ENCODE results near the gene ATG4A.

Gene ATG4A

DNA sequence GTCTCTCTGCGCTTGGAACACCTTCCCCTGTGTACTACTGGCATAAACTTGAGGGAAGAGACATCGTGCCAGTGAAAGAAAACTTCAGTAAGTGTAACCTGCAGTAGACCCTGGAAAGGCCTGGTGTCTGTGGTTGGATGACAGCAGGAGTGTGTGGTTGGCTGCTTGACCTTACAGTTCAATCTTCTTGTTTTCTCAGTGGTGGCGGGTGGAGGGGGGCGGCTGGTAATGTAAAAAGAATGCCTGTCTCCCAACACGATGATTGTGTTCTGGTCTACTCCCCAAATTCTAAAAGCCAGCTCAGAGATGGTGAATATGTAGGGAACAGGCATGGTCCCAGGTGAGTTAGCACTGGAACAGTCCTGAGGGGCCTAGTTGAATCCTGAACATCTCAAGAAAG is 18.8 kb upstream of the ATG4A start:
- H3K4me1 Mint-ChIP-seq: peaks cover 10% of the 10 kb centered on the region

DNA sequence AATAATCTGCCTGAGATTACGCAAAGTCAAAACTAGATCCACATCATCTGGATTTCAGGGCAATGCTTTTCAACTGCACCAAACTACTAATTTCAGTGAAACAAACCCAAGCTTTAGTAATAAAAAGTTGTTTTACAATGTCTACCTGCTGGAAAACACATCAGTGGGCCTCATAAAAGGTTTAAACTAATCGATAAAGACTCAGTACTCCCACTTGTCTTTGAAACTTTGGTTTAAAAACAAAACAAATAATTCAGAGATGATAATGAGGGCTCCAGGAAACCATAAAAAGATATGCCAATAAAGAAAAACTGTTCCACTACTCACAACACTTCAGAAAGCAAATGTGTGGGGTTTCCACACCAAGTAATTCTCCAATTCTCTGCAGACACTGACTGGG is 10.5 kb upstream of the ATG4A start:
- Mint-ChIP-seq H3K27ac (no peak overlapping the region), H3K27me3 (ENCODE audit: low read depth) (peaks cover 14% of the 10 kb centered on the region), H3K4me1 (no peaks in the 10 kb centered on the region), H3K36me3 (ENCODE audit: low read depth) (peaks cover 18% of the 10 kb centered on the region), H3K9me3 (no peaks in the 10 kb centered on the region), H3K4me3 (no peak overlapping the region)
- TF ChIP-seq, protein P1, sequence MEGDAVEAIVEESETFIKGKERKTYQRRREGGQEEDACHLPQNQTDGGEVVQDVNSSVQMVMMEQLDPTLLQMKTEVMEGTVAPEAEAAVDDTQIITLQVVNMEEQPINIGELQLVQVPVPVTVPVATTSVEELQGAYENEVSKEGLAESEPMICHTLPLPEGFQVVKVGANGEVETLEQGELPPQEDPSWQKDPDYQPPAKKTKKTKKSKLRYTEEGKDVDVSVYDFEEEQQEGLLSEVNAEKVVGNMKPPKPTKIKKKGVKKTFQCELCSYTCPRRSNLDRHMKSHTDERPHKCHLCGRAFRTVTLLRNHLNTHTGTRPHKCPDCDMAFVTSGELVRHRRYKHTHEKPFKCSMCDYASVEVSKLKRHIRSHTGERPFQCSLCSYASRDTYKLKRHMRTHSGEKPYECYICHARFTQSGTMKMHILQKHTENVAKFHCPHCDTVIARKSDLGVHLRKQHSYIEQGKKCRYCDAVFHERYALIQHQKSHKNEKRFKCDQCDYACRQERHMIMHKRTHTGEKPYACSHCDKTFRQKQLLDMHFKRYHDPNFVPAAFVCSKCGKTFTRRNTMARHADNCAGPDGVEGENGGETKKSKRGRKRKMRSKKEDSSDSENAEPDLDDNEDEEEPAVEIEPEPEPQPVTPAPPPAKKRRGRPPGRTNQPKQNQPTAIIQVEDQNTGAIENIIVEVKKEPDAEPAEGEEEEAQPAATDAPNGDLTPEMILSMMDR (IDR thresholded peaks at IDR 0.05; ENCODE audit: unreplicated experiment in 3 of 3): no peak

More for the DNA sequence above, 18.8 kb upstream of the ATG4A start:
- no peak overlapping the region for H3K27ac Mint-ChIP-seq
- H3K27me3 Mint-ChIP-seq (ENCODE audit: low read depth): peaks cover 54% of the 10 kb centered on the region
- no peaks in the 10 kb centered on the region for H3K36me3 Mint-ChIP-seq (ENCODE audit: low read depth)
- no peak overlapping the region for H3K4me3 Mint-ChIP-seq
- no peaks in the 10 kb centered on the region for H3K9me3 Mint-ChIP-seq
- TF ChIP-seq, protein P1 (IDR thresholded peaks at IDR 0.05; ENCODE audit: unreplicated experiment in 3 of 3): no peak

DNA sequence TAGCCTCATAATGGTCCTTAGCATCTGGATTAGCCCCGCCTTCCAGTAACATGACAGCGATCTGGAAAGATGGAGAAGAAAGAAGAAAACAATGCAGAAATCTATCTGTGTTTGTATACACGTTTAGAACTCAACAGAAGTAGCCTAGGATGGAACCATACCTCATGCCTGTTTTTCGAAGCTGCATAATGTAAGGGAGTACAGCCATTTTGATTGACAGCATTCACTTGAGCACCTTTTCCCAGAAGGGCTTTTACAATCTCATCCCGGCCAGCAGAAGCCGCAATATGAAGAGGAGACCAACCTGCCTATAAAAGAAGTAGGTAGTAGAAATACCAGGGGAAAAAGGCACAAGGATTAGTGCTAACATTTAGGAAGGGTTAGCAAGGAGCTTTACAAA is 3.8 kb upstream of the ATG4A start:
- TF ChIP-seq, protein P1 (IDR thresholded peaks at IDR 0.05; ENCODE audit: unreplicated experiment in 3 of 3): no peak
- Mint-ChIP-seq H3K4me1 (peaks cover 14% of the 10 kb centered on the region), H3K4me3 (peak overlapping the region in 2 of 3 experiments; percentile 10 to 12), H3K27me3 (ENCODE audit: low read depth) (no peaks in the 10 kb centered on the region), H3K36me3 (ENCODE audit: low read depth) (peaks cover 24% of the 10 kb centered on the region), H3K9me3 (no peaks in the 10 kb centered on the region), H3K27ac (no peak overlapping the region)

DNA sequence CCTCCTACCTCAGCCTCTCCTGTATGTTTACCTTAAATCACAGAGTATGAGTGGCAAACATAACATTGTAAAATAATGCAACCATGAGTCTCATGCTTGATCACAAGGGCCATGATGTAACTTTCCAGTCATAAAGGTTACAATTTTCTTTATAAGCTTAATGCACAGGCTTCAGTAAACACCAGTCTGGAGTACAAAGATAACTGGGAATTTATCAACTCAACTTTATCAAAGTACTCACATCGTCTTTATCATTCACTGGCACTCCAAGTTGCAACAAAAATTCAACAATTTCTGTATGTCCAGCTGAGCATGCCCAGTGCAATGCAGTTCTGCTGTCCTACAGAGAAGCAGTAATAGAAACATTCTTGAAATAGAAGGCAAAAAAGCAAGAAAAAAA is 3.1 kb upstream of the ATG4A start:
- TF ChIP-seq, protein P1 (IDR thresholded peaks at IDR 0.05; ENCODE audit: unreplicated experiment in 3 of 3): no peak
- no peaks in the 10 kb centered on the region for H3K27me3 Mint-ChIP-seq (ENCODE audit: low read depth)
- peaks cover 24% of the 10 kb centered on the region for H3K36me3 Mint-ChIP-seq (ENCODE audit: low read depth)
- H3K4me1 Mint-ChIP-seq: peaks cover 14% of the 10 kb centered on the region
- H3K9me3 Mint-ChIP-seq: no peaks in the 10 kb centered on the region
- H3K27ac Mint-ChIP-seq: peak overlapping the region; percentile 70 to 75 (median 74)
- H3K4me3 Mint-ChIP-seq: peak overlapping the region; percentile 66 to 81 (median 77)

DNA sequence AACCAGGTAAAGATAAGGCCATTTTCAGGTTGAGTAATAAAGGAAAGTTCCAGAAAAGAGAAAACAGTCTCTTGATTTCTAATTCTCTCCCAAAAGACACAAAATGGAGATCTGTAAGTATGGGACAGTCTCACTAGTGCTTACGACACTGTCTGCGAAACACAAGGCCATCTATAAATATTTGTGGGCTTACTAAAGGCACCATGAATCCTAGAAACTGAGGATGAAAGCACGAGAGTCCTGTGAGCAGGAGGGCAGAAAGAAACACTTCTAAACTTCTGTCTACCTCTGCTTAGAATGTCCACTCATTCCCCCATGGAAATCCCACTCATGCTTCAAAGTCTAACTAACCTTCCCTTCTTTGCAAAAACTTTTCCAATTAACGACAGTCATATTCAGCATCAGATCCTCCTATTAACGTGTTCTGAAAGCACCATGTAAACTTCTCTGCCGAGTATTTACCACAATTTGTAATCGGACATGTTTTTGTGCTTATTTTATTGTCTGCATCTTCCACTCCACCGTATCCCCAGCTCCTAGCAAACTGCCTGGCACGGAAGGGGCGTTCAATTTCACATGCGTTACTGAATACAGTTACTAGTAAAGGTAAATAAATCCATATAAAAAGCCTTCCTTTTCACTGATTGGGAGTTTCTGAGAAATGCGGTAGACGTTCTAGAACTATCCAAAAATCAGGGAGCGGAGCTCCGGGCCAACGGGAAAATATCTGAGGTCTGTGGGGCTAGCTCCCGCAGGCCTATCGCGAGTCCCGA is 901 bp upstream of the ATG4A start:
- no peaks in the 10 kb centered on the region for H3K9me3 Mint-ChIP-seq
- H3K4me1 Mint-ChIP-seq: peaks cover 14% of the 10 kb centered on the region
- TF ChIP-seq, protein P1 (IDR thresholded peaks at IDR 0.05; ENCODE audit: unreplicated experiment in 3 of 3): no peak
- H3K27me3 Mint-ChIP-seq (ENCODE audit: low read depth): no peaks in the 10 kb centered on the region
- H3K36me3 Mint-ChIP-seq (ENCODE audit: low read depth): peaks cover 12% of the 10 kb centered on the region
- no peak overlapping the region for H3K27ac Mint-ChIP-seq
- H3K4me3 Mint-ChIP-seq: no peak overlapping the region

DNA sequence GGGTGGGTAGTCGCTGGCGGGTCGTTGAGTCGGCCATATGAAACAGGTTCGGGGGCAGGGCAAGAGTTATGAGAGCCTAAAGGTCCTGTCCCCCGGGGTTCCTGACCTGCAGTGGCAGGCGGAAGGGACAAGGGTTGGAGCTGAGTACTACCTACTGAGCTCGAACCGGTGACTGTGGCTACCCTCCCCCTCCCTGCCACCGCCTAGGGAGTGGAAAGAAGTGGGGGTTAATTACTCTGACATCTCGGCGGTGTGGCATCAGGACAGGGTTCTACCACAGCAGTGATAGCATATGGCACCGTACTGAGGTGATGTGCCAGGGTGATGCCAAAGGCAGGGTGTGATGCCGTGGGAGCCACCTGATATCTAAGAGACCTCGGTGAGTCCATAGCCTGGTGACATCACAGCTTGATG is 307 bp downstream of the ATG4A start:
- H3K9me3 Mint-ChIP-seq: no peaks in the 10 kb centered on the region
- H3K4me3 Mint-ChIP-seq: no peak overlapping the region
- TF ChIP-seq, protein P1 (IDR thresholded peaks at IDR 0.05; ENCODE audit: unreplicated experiment in 3 of 3): no peak
- peaks cover 14% of the 10 kb centered on the region for H3K4me1 Mint-ChIP-seq
- no peak overlapping the region for H3K27ac Mint-ChIP-seq
- no peaks in the 10 kb centered on the region for H3K27me3 Mint-ChIP-seq (ENCODE audit: low read depth)
- H3K36me3 Mint-ChIP-seq (ENCODE audit: low read depth): peaks cover 6% of the 10 kb centered on the region
